Chondrocyte (in vitro differentiated cells): Measurements from ENCODE around the gene MYH10. TPM values are rescaled to one million over a fixed set of nuclear protein-coding genes. Genes with fewer than 3 reads are reported as not detected.
A peak's percentile ranks its signal among the peaks of the same experiment; 100 is the strongest.

Experiments used
- DNase-seq: peaks from one replicate; pipeline ENCODE4 v3.0.0; 2021; ENCODE audit warnings: mixed read lengths, low spot score
- H3K27ac Mint-ChIP-seq: one replicate; pipeline ENCODE4 v1.8.0; 2021; ENCODE audit warnings: mild to moderate bottlenecking, moderate library complexity, mixed read lengths; ENCODE audit not compliant: unreplicated experiment
- H3K27me3 Mint-ChIP-seq: 2 replicates; pipeline ENCODE4 v1.8.0; 2021; ENCODE audit warnings: low read depth, mixed read lengths
- H3K36me3 Mint-ChIP-seq: 2 replicates; pipeline ENCODE4 v1.8.0; 2021; ENCODE audit warnings: low read depth, mixed read lengths
- H3K4me1 Mint-ChIP-seq: 2 replicates; pipeline ENCODE4 v1.8.0; 2021; ENCODE audit warnings: low read depth, mild to moderate bottlenecking, mixed read lengths
- H3K4me3 Mint-ChIP-seq: one replicate; pipeline ENCODE4 v1.8.0; 2021; ENCODE audit warnings: mild to moderate bottlenecking, moderate library complexity, mixed read lengths; ENCODE audit not compliant: unreplicated experiment
- H3K9me3 Mint-ChIP-seq: 2 replicates; pipeline ENCODE4 v1.8.0; 2021; ENCODE audit warnings: low read depth, mixed read lengths
- total RNA-seq: library from RNA; stranded (reverse); gene quantifications from 3 replicates; pipeline ENCODE4 v1.2.1, GENCODE V29; 2021
- TF ChIP-seq, protein P1 (sequence below): fragments of 200-600 bp; sonication (generic); IDR thresholded peaks from 2 replicates; pipeline ENCODE4 v1.5.0; 2021; ENCODE audit warnings: antibody characterized with exemption, mild to moderate bottlenecking, moderate library complexity

Gene MYH10
- total RNA-seq, 1 donor from 2014 or later, result 296 TPM

DNA sequence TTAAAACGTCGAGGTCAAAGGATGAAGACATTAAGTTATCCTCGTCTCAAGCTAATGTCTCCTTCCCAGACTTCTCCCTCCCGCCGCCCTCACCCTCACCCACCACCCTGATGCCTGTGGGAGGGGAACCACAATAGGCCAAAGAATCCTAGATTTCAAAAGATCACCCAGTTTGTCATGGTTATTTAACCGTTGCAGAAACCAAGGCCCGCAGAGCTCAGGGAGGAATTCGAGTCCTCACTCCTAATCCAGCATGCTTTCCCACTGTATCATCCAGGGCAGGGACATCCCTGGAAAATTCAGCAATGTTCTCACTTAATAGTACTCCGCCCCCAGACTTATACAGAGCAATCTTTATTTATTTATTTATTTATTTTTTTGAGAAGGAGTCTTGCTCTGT is 41.8 kb upstream of the MYH10 start:
- H3K9me3 Mint-ChIP-seq, result no peaks in the 10 kb centered on the region
- TF ChIP-seq, protein P1, sequence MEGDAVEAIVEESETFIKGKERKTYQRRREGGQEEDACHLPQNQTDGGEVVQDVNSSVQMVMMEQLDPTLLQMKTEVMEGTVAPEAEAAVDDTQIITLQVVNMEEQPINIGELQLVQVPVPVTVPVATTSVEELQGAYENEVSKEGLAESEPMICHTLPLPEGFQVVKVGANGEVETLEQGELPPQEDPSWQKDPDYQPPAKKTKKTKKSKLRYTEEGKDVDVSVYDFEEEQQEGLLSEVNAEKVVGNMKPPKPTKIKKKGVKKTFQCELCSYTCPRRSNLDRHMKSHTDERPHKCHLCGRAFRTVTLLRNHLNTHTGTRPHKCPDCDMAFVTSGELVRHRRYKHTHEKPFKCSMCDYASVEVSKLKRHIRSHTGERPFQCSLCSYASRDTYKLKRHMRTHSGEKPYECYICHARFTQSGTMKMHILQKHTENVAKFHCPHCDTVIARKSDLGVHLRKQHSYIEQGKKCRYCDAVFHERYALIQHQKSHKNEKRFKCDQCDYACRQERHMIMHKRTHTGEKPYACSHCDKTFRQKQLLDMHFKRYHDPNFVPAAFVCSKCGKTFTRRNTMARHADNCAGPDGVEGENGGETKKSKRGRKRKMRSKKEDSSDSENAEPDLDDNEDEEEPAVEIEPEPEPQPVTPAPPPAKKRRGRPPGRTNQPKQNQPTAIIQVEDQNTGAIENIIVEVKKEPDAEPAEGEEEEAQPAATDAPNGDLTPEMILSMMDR, result no peak
- H3K4me3 Mint-ChIP-seq, result no peak overlapping the region
- H3K27ac Mint-ChIP-seq, result peak overlapping the region; percentile 36
- no peaks in the 10 kb centered on the region for H3K36me3 Mint-ChIP-seq
- no peaks in the 10 kb centered on the region for H3K27me3 Mint-ChIP-seq
- H3K4me1 Mint-ChIP-seq, result peaks cover 61% of the 10 kb centered on the region
- no peak for DNase-seq

DNA sequence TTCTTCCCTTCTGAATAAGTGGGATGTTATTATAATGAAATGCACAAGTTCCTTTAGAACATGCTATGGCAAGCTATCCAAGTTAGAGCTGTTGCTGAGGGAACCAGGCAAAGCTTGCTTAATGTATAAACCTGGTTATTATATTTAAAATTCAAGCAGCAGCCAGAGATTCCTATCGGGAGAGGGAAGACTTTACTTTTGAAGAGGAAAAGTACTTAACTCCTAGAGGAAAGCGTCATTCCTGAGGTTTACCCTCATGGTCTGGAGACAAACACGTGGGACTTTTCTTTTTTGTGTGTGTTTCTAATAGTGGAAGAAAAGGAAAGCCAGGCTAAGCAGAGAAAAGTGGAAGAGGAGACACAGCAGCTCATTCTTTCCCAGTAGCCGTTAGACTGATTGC is 39.9 kb upstream of the MYH10 start:
- H3K9me3 Mint-ChIP-seq, result no peaks in the 10 kb centered on the region

GRCh38 chr17:8668176-8668740 is 37.7 kb upstream of the MYH10 start:
- H3K9me3 Mint-ChIP-seq, result no peaks in the 10 kb centered on the region
- peaks cover 28% of the 10 kb centered on the region for H3K4me1 Mint-ChIP-seq
- TF ChIP-seq, protein P1, result no peak
- H3K4me3 Mint-ChIP-seq, result no peak overlapping the region
- H3K36me3 Mint-ChIP-seq, result no peaks in the 10 kb centered on the region
- peak overlapping the region; percentile 89 for H3K27ac Mint-ChIP-seq
- H3K27me3 Mint-ChIP-seq, result no peaks in the 10 kb centered on the region
- DNase-seq, result no peak

More for the DNA sequence above, 39.9 kb upstream of the MYH10 start:
- TF ChIP-seq, protein P1, result peak; percentile 29
- H3K27ac Mint-ChIP-seq, result peak overlapping the region; percentile 98
- no peaks in the 10 kb centered on the region for H3K27me3 Mint-ChIP-seq
- no peaks in the 10 kb centered on the region for H3K36me3 Mint-ChIP-seq
- peaks cover 50% of the 10 kb centered on the region for H3K4me1 Mint-ChIP-seq
- no peak for DNase-seq
- H3K4me3 Mint-ChIP-seq, result peak overlapping the region; percentile 51

DNA sequence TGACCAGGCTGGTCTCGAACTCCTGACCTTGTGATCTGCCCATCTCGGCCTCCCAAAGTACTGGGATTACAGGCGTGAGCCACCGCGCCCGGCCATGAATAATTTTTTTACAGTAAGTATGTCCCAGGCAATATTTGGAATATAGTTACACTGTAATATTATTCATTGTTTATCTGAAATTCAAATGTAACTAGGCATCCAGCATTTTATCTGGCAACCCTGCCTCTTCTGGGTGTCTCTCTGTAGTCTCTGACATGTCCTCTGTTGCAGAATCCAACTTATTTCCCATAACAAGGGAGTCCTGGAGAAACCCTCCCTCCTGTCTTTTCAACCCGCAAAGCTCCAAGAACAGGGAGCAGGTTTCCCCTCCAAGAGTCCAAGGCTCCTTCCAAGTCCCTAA is 36.9 kb upstream of the MYH10 start:
- H3K4me3 Mint-ChIP-seq, result no peak overlapping the region
- H3K27me3 Mint-ChIP-seq, result no peaks in the 10 kb centered on the region
- no peaks in the 10 kb centered on the region for H3K36me3 Mint-ChIP-seq
- DNase-seq, result no peak
- TF ChIP-seq, protein P1, result no peak
- H3K27ac Mint-ChIP-seq, result no peak overlapping the region
- peaks cover 23% of the 10 kb centered on the region for H3K4me1 Mint-ChIP-seq
- H3K9me3 Mint-ChIP-seq, result no peaks in the 10 kb centered on the region

DNA sequence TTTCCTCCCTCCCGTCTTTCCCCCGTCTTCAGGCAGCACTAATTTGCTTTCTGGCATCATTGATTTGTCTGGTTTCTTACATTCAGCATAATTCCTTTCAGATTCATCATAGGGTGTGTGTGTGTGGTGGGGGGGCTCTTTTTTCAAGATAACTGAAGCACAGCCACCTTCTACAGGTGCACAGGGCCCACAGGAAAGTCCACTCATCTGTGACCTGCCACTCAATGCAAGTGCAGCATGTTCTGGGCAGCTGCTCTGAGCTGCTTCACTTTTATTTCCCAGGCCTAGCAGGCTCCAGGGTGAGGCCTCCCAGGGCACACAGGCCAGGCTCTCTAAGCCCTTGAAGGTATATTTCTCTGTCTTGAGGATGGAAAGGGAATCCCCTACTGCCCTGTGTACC is 35.2 kb upstream of the MYH10 start:
- no peak overlapping the region for H3K4me3 Mint-ChIP-seq
- H3K36me3 Mint-ChIP-seq, result no peaks in the 10 kb centered on the region
- no peak for DNase-seq
- H3K27me3 Mint-ChIP-seq, result no peaks in the 10 kb centered on the region
- no peaks in the 10 kb centered on the region for H3K9me3 Mint-ChIP-seq
- no peak overlapping the region for H3K27ac Mint-ChIP-seq
- TF ChIP-seq, protein P1, result no peak
- peaks cover 22% of the 10 kb centered on the region for H3K4me1 Mint-ChIP-seq
